BLaER1 treated with 17β-estradiol and CSF1 and Interleukin-3, amounts not matched to agents 10 nM and 100 nM (cell line): ENCODE measurements around the gene GLYATL1.
A peak's percentile ranks its signal among the peaks of the same experiment; 100 is the strongest.
"Not testable (repeated sequence)": the region's sequence is repeated elsewhere in the genome, so short reads cannot be mapped to it uniquely, and the experiment has no call there.

Source experiments
- H3K27ac ChIP-seq, 11 experiments: shearing (Covaris generic); formaldehyde crosslinking; 2 replicates each; pipeline ENCODE4 v1.8.1; 2022
- H3K27me3 ChIP-seq, 11 experiments: shearing (Covaris generic); formaldehyde crosslinking; 2 replicates each; pipeline ENCODE4 v1.8.1; 2022
- H3K36me3 ChIP-seq, 11 experiments: shearing (Covaris generic); formaldehyde crosslinking; 2 replicates each; pipeline ENCODE4 v1.8.1; 2022
- H3K4me1 ChIP-seq, 10 experiments: shearing (Covaris generic); formaldehyde crosslinking; 2 replicates each; pipeline ENCODE4 v1.8.1; 2022
- H3K4me2 ChIP-seq, 11 experiments: shearing (Covaris generic); formaldehyde crosslinking; 2 replicates each; pipeline ENCODE4 v1.8.1; 2022
- H3K4me3 ChIP-seq, 10 experiments: shearing (Covaris generic); formaldehyde crosslinking; 2 replicates each; pipeline ENCODE4 v1.8.1; 2022
- H3K9ac ChIP-seq, 11 experiments: shearing (Covaris generic); formaldehyde crosslinking; 2 replicates each; pipeline ENCODE4 v1.8.1; 2022
- H3K9me3 ChIP-seq, 11 experiments: shearing (Covaris generic); formaldehyde crosslinking; replicated peaks in 1 of 11; 2 replicates each; pipeline ENCODE4 v1.8.1; 2022
- H4K20me1 ChIP-seq, 11 experiments: shearing (Covaris generic); formaldehyde crosslinking; 2 replicates each; pipeline ENCODE4 v1.8.1; 2022
- Cebpa-rat ChIP-seq, 11 experiments: shearing (Covaris generic); IDR thresholded peaks; 2 replicates each; pipeline ENCODE4 v1.8.1; 2022

GLYATL1 gene

DNA sequence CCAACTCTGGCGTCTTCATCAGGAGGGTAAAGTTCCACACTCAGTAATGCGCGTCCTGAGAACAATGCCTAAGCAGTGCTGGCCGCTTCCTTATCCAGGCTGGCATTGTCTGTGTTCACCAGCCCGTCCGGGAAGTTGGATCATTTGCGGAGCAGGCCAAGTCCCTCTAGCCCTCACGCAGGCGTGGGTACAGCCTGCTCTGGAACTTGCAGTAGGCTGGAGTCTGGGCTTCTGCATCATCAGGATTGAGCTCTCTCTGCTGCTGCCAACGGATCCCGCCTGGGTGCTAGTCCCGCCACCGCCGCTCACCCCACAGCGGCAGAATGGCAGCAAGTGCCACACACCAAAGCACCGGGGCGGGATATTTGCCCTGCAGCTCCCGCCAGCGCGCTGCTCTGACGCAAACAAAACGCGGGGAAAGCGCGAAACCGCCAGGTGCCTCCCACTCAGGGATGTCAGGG lies 29.0 kb downstream of the GLYATL1 start:
- Histone ChIP-seq H3K4me3 (no peak overlapping the region), H3K4me2 (no peak overlapping the region), H3K4me1 (no peaks in the 10 kb centered on the region), H3K9me3 (peaks cover 0 to 21% (median 10%) of the 10 kb centered on the region in 11 experiments; a peak in 13 of 22 replicates), H4K20me1 (no peaks in the 10 kb centered on the region), H3K36me3 (peaks cover 0 to 3% (median 0%) of the 10 kb centered on the region in 11 experiments; a peak in 1 of 22 replicates), H3K27ac (no peak overlapping the region), H3K27me3 (no peaks in the 10 kb centered on the region), H3K9ac (no peak overlapping the region)
- TF ChIP-seq Cebpa-rat (IDR thresholded peaks at IDR 0.05) = no peak

DNA sequence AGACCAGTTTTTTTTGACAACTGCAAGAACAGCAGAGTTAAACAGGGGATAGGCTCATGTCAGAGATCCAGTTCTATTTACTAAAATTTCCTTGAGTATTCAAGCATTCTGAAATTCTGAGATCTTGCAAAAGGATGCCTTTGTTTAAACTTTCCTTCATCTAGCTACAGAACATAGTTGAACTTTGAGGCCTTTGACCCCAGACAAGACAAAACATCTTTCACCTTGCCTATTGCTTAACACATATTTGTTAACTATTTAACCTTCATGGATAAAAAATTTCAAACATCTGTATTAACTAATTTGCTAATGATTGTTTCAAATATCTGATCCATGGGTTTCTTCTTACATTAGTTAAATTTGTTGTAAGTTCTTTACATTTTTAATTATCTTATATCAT lies 38.2 kb downstream of the GLYATL1 start:
- Histone ChIP-seq H3K36me3 (peaks cover 0 to 3% (median 0%) of the 10 kb centered on the region in 11 experiments; a peak in 1 of 22 replicates), H3K4me1 (no peaks in the 10 kb centered on the region), H3K4me2 (no peak overlapping the region), H3K9me3 (peaks cover 0 to 9% (median 5%) of the 10 kb centered on the region in 11 experiments; a peak in 11 of 22 replicates), H3K4me3 (no peak overlapping the region), H3K27me3 (no peaks in the 10 kb centered on the region), H4K20me1 (no peaks in the 10 kb centered on the region), H3K9ac (no peak overlapping the region), H3K27ac (no peak overlapping the region)
- no peak for TF ChIP-seq Cebpa-rat (IDR thresholded peaks at IDR 0.05)

DNA sequence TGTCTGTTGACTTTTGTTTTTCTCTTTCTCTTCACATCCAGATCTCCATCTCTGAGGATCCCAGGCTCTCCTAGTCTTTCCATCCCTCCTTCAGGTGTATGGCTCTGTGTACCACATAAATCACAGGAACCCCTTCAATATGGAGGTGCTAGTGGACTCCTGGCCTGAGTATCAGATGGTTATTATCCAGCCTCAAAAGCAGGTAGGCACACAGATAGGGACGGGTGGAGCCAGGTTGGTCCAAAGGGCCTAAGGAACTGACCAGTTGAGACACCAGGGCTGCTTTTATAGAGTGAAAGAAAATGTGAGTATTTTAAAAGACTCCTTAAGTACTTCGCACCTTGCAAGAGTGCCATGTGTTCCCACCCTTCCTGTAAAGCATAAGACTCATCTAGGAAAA lies 39.9 kb downstream of the GLYATL1 start:
- Histone ChIP-seq H3K4me2 (no peak overlapping the region), H3K36me3 (no peaks in the 10 kb centered on the region), H3K4me3 (no peak overlapping the region), H3K4me1 (no peaks in the 10 kb centered on the region), H3K9ac (no peak overlapping the region), H3K9me3 (peaks cover 0 to under 1% (median 0%) of the 10 kb centered on the region in 11 experiments; a peak in 1 of 22 replicates), H3K27ac (no peak overlapping the region), H3K27me3 (no peaks in the 10 kb centered on the region), H4K20me1 (no peaks in the 10 kb centered on the region)
- no peak for TF ChIP-seq Cebpa-rat (IDR thresholded peaks at IDR 0.05)

DNA sequence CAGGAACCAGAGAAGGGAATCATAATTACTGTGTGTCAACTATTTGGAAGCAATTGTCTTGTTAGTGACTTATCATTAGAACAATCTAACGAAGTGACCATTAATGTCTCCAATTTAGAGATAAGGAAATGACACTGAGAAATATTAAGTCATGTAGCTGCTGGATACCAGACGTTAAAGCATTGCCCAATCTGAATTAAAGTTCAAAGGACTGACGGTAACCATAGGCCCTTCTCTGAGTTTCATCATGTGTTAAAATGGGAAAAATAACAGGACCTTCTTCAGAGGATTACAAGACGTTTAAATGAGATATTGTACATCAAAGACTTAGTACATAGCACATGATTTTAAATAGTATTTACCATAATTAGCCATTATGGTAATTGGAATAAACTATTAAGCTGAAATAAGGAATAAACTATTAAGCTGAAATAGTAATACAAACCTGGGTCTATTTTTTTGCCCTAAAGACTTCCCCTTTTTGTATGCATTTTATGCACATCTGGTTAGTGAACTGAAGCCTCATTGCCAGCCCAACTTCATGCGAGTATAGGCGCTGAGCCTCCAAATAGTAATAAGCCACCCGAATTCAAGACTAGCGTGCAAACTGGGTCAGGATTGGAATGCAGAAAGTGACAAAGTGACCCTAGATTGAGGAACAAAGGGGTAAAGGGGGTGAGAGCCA lies 41.0 kb downstream of the GLYATL1 start:
- Histone ChIP-seq H3K4me1 (no peaks in the 10 kb centered on the region), H3K4me2 (no peak overlapping the region), H3K36me3 (no peaks in the 10 kb centered on the region), H3K27ac (no peak overlapping the region), H3K4me3 (no peak overlapping the region), H3K27me3 (no peaks in the 10 kb centered on the region), H4K20me1 (no peaks in the 10 kb centered on the region), H3K9me3 (peaks cover 0 to 12% (median 0%) of the 10 kb centered on the region in 11 experiments; a peak in 1 of 22 replicates), H3K9ac (no peak overlapping the region)
- no peak for TF ChIP-seq Cebpa-rat (IDR thresholded peaks at IDR 0.05)

DNA sequence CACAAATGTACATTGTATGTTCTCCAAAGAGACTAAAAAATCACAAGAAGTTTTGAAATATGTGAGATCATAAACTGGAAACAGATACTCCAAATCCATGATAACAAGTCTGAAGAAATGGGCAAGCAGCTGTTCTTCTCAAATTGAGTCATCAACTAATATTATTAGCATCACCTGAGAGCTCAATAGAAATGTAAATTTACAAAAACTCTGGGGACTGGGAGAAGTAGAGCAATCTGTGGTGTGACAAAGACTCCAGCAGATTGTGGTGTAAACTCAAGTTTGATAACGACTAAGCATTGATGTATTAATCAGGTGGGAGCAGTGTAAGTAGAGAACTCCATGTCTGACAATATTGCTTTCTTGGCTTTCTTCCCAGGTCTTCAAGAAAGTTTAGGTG lies 53.2 kb downstream of the GLYATL1 start:
- H3K4me1 ChIP-seq = no peaks in the 10 kb centered on the region
- H3K4me2 ChIP-seq = no peak overlapping the region
- no peak overlapping the region for H3K9ac ChIP-seq
- H3K36me3 ChIP-seq = no peaks in the 10 kb centered on the region
- TF ChIP-seq Cebpa-rat (IDR thresholded peaks at IDR 0.05) = no peak
- H3K27ac ChIP-seq = no peak overlapping the region
- H3K4me3 ChIP-seq = no peak overlapping the region
- no peaks in the 10 kb centered on the region for H3K27me3 ChIP-seq
- no peaks in the 10 kb centered on the region for H4K20me1 ChIP-seq
- peaks cover 0 to 4% (median 0%) of the 10 kb centered on the region in 11 experiments; a peak in 1 of 22 replicates for H3K9me3 ChIP-seq

DNA sequence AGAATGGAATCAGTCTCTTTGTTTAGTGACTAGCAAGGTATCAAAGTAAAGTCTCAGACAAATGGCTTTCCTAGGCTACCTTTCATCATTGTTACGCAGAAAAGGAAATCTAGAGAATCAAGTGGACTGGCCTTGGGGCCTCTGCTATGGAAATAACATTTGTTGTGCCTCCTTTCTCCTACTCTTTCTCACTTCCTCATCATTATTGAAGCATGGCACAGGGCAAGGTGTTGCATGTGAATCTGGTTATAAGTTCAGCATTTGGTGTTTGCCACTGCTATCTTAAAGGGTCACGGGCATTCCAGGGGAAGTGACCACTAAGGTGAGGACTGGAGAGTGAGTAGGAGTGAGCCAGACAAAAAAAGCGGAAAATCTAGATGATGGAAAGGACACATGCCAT lies 54.9 kb downstream of the GLYATL1 start:
- no peak overlapping the region for H3K4me3 ChIP-seq
- TF ChIP-seq Cebpa-rat (IDR thresholded peaks at IDR 0.05) = no peak
- H3K27me3 ChIP-seq = no peaks in the 10 kb centered on the region
- H3K36me3 ChIP-seq = no peaks in the 10 kb centered on the region
- peaks cover 0 to 4% (median 0%) of the 10 kb centered on the region in 11 experiments; a peak in 1 of 22 replicates for H3K9me3 ChIP-seq
- no peaks in the 10 kb centered on the region for H4K20me1 ChIP-seq
- H3K4me2 ChIP-seq = no peak overlapping the region
- no peak overlapping the region for H3K27ac ChIP-seq
- no peak overlapping the region for H3K9ac ChIP-seq
- peaks cover 0 to 4% (median under 1%) of the 10 kb centered on the region in 10 experiments; a peak in 8 of 20 replicates for H3K4me1 ChIP-seq

DNA sequence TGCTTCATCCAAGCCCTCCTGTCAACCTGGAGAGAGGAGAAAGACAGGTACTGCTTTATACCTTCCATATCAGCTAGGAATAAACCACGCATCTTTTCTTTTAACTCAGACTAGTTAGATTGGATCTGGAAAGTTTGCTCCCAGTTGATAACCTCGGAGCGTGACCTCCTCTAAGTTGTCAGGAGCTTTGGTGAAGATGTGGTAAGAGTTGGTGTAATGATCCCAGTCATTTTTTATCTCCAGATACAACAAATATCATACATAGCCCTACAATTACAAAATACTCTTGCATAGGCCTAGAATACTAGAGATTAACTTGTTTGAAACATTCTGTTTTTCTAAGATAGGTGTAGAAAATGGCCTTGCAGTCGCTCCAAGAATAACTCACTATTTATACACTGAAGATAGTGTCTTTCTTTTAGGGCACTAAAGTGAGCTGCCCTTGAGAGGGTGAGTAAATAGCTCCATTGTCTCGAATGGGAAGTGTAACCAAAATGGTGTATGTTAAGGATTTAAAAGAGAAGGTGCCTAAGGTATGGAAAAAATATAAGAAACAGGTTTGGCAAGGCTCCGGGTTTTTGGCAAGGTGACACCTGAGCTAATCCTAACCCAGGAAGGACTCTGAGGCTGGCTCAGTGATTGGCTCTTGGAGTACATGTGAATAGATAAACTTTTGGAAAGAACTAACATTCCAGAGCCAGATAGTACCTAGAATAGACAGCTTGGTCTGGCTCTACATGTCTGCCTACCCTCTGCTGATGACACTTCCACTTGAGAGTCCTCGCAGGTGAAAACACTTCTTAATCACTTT lies 59.4 kb downstream of the GLYATL1 start:
- Histone ChIP-seq H4K20me1 (no peaks in the 10 kb centered on the region), H3K4me2 (peak overlapping the region in 3 of 11 experiments; percentile 7 to 31 (median 16); a peak in 3 of 22 replicates), H3K36me3 (no peaks in the 10 kb centered on the region), H3K27me3 (no peaks in the 10 kb centered on the region), H3K9me3 (no peaks in the 10 kb centered on the region), H3K27ac (peak overlapping the region in 1 of 11 experiments; percentile 43; a peak in 1 of 22 replicates), H3K9ac (no peak overlapping the region), H3K4me1 (peaks cover 0 to 13% (median 3%) of the 10 kb centered on the region in 10 experiments; a peak in 8 of 20 replicates), H3K4me3 (no peak overlapping the region)
- no peak for TF ChIP-seq Cebpa-rat (IDR thresholded peaks at IDR 0.05)

DNA sequence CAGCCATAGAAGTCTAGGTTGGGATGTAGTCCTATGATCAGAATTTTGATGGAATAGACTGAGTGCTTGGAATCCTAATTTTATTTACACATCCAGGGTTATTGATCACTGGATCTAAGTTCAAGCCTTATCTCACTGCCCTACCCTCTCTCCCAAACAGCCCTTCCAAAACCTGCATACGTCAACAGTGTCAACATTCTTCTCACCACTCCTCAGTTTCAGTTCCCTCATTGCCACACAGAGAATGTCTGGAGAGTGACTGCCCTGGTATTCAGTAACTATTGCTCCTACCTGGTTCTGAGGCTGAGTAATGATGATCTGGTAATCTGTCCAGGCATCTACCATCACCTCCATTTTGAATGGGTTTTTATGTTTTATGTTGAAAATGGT lies 60.0 kb downstream of the GLYATL1 start:
- H3K9me3 ChIP-seq = no peaks in the 10 kb centered on the region
- H3K9ac ChIP-seq = no peak overlapping the region
- no peaks in the 10 kb centered on the region for H3K36me3 ChIP-seq
- H3K4me2 ChIP-seq = peak overlapping the region in 4 of 11 experiments; percentile 7 to 31 (median 12); a peak in 4 of 22 replicates
- H3K27ac ChIP-seq = peak overlapping the region in 1 of 11 experiments; percentile 43; a peak in 1 of 22 replicates
- peaks cover 0 to 13% (median 3%) of the 10 kb centered on the region in 10 experiments; a peak in 8 of 20 replicates for H3K4me1 ChIP-seq
- H3K4me3 ChIP-seq = no peak overlapping the region
- peak in 1 of 11 experiments; percentile 9; a peak in 1 of 22 replicates for TF ChIP-seq Cebpa-rat (IDR thresholded peaks at IDR 0.05)
- H3K27me3 ChIP-seq = no peaks in the 10 kb centered on the region
- H4K20me1 ChIP-seq = no peaks in the 10 kb centered on the region

DNA sequence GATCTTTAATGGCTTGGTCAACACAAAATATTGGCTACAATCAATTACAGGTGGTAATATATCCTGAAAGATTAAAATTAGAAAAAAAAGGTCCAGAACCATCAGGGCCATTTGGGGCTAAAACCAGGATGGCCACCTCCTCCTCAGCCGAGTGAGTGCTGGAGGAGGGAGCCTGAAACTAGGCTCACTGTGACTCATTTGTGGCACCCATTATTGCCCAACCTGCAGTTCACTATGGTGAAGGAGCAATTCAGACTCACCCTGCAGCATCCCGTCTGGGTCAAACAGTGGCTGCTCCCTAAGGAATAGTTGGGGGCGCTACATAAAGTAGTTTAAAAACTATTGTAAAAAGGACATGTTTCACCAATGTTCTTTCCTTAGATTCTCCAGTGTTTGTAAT lies 60.7 kb downstream of the GLYATL1 start:
- TF ChIP-seq Cebpa-rat (IDR thresholded peaks at IDR 0.05) = no peak

DNA sequence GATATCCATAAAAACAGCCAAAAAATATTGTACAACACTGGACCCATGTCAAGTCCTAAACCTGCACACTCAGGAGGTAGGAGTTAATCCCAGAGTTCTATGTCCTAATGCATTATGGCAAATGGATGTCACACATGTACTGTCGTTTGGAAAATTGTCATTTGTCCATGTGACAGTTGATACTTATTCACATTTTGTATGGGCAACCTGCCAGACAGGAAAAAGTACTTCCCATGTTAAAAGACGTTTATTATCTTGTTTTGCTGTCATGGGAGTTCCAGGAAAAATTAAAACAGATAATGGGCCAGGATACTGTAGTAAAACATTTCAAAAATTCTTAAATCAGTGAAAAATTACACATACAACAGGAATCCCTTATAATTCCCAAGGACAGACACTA lies 62.7 kb downstream of the GLYATL1 start:
- H3K4me2 ChIP-seq, H3K4me3 ChIP-seq, H3K9me3 ChIP-seq, H3K36me3 ChIP-seq, H3K9ac ChIP-seq, H4K20me1 ChIP-seq, H3K27me3 ChIP-seq, H3K27ac ChIP-seq: not testable (repeated sequence)
- peaks cover 0 to 13% (median 3%) of the 10 kb centered on the region in 10 experiments; a peak in 8 of 20 replicates for H3K4me1 ChIP-seq

More for the DNA sequence above, 60.7 kb downstream of the GLYATL1 start:
- peaks cover 0 to 13% (median 3%) of the 10 kb centered on the region in 10 experiments; a peak in 8 of 20 replicates for H3K4me1 ChIP-seq
- H3K27ac ChIP-seq = no peak overlapping the region
- no peaks in the 10 kb centered on the region for H3K9me3 ChIP-seq
- no peaks in the 10 kb centered on the region for H3K36me3 ChIP-seq
- 0 out of 22 replicates have a peak overlapping the region, but pooled peaks of 2 of the 11 experiments have one; percentile 9 to 31 for H3K4me2 ChIP-seq
- no peaks in the 10 kb centered on the region for H3K27me3 ChIP-seq
- H4K20me1 ChIP-seq = no peaks in the 10 kb centered on the region
- H3K4me3 ChIP-seq = no peak overlapping the region
- no peak overlapping the region for H3K9ac ChIP-seq
